Stimulated activated naive B cell treated with anti-CD40 and anti-IgM and Interleukin-4, amounts not matched to agents 10 μg/mL and 1 μg/mL and 100 μg/mL, for 72 hours (primary cell): ENCODE measurements around the gene KCNQ2.

Experiments used
- ATAC-seq, 2 donors: fragments of 150-1000 bp; cut with Tn5 transposase; replicated peaks; 2 replicates each; pipeline ENCODE4 v1.10.0; 2021; ENCODE audit warnings: moderate library complexity in 1 of 2
- DNase-seq: peaks from one replicate; pipeline ENCODE4 v3.0.0; 2021
- H3K27ac Mint-ChIP-seq: one replicate; pipeline ENCODE4 v1.8.0; 2022; ENCODE audit warnings: mild to moderate bottlenecking, mixed read lengths
- H3K27me3 Mint-ChIP-seq, 2 donors: one replicate each; pipeline ENCODE4 v1.8.0; 2022; ENCODE audit warnings: mixed read lengths in 2 of 2
- H3K36me3 Mint-ChIP-seq, 2 donors: one replicate each; pipeline ENCODE4 v1.8.0; 2022; ENCODE audit warnings: mixed read lengths in 2 of 2, mild to moderate bottlenecking in 1 of 2
- H3K4me1 Mint-ChIP-seq, 2 donors: one replicate each; pipeline ENCODE4 v1.8.0; 2022; ENCODE audit warnings: mixed read lengths in 2 of 2, mild to moderate bottlenecking in 1 of 2
- H3K4me3 Mint-ChIP-seq, 2 donors: one replicate each; pipeline ENCODE4 v1.8.0; 2022; ENCODE audit warnings: mild to moderate bottlenecking in 2 of 2, mixed read lengths in 2 of 2, moderate library complexity in 1 of 2
- H3K9me3 Mint-ChIP-seq, 2 donors: one replicate each; pipeline ENCODE4 v1.8.0; 2022; ENCODE audit warnings: mixed read lengths in 2 of 2, mild to moderate bottlenecking in 1 of 2

Gene KCNQ2

DNA sequence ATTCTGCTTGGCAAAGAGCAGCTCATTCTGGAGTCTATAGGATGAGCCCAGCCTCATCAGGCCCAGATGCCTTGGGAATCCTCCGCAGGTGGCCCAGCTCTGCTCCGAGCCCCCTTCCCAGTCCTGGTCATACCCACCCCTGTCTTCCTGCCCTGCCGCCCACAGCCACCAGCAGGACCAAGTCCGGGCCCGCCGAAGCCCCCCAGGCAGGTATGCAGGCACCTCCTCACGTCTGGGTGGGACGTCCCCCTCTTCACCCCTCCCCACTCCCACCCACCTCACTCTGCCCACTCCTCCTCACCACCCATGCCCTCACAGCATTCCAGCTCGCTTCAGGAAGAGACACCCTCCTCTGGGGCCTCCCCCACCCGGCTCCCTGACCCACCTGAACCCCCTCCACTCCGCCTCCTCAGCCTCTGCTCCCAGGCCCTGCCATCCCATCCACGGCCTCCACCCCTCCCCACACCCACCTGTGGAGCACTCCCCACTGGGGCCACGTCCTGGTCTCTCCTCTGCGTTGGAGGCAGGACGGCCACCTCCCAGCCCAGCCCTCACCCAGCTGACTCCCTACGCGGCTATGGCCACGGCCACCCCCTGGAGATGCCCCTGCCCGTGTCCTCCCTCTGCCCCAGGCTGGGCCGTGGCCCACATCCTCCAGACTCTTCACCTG lies 43.4 kb downstream of the KCNQ2 start:
- no peaks in the 10 kb centered on the region for H3K9me3 Mint-ChIP-seq
- H3K27me3 Mint-ChIP-seq = peaks cover 3 to 7% of the 10 kb centered on the region in 2 donors
- no peak overlapping the region for H3K4me3 Mint-ChIP-seq
- DNase-seq (no peak), ATAC-seq (no peak)
- H3K4me1 Mint-ChIP-seq = no peaks in the 10 kb centered on the region
- H3K27ac Mint-ChIP-seq = no peak overlapping the region
- no peaks in the 10 kb centered on the region for H3K36me3 Mint-ChIP-seq

GRCh38 chr20:63427724-63428330 lies 44.6 kb downstream of the KCNQ2 start:
- H3K27ac Mint-ChIP-seq = no peak overlapping the region
- H3K36me3 Mint-ChIP-seq = no peaks in the 10 kb centered on the region
- no peaks in the 10 kb centered on the region for H3K4me1 Mint-ChIP-seq
- ATAC-seq = no peak
- no peak overlapping the region for H3K4me3 Mint-ChIP-seq
- peaks cover 0 to 3% of the 10 kb centered on the region in 2 donors for H3K27me3 Mint-ChIP-seq
- no peak for DNase-seq
- no peaks in the 10 kb centered on the region for H3K9me3 Mint-ChIP-seq

DNA sequence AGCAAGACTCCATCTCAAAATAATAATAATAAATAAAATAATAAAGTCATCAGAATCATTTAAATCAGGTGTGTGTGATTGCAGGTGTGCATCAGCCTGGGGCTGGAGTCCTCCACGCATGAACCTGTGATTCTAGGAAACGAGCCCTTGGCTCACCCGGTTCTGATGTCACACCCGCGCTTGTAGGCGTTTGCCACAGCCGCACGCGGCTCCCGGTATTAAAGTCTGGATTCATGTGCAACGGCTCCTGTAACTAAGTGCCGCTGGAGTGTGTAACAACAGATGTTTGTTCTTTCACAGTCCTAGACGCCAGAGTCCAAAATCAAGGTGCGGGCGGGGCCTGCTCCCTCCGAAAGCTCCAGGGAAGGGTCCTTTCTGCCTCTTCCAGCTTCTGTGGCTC lies 45.2 kb downstream of the KCNQ2 start:
- peaks cover 0 to 3% of the 10 kb centered on the region in 2 donors for H3K27me3 Mint-ChIP-seq
- DNase-seq (no peak), ATAC-seq (no peak)
- H3K9me3 Mint-ChIP-seq = no peaks in the 10 kb centered on the region
- no peak overlapping the region for H3K4me3 Mint-ChIP-seq
- no peaks in the 10 kb centered on the region for H3K4me1 Mint-ChIP-seq
- H3K27ac Mint-ChIP-seq = no peak overlapping the region
- H3K36me3 Mint-ChIP-seq = no peaks in the 10 kb centered on the region

- Mint-ChIP-seq H3K36me3 (no peaks in the 10 kb centered on the region), H3K27me3 (peaks cover 0 to 3% of the 10 kb centered on the region in 2 donors), H3K27ac (no peak overlapping the region), H3K4me3 (no peak overlapping the region), H3K4me1 (no peaks in the 10 kb centered on the region), H3K9me3 (no peaks in the 10 kb centered on the region)
- ATAC-seq (no peak), DNase-seq (no peak)
Measured at GRCh38 chr20:63425846-63426485, 46.5 kb downstream of the KCNQ2 start.

DNA sequence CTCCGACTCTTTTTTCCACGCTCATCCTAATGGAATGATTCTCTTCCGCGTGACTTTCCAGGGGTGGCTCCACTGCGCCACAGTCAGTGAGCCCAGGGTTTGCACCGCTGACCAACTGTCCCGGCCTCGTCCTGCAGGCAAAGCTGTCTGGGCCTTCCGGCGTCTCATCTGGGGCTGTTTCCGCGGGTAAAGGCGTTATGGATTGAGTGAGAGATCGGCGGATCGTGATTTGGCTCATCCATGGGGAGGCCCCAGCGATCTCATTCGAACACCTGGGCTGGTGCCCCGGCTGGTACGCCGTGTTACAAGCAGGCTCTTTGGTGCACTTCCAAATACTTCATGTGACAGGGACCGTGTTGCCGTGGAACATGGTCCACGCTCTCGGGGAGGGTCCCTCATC lies 47.8 kb downstream of the KCNQ2 start:
- Mint-ChIP-seq H3K27me3 (peaks cover under 1 to 4% of the 10 kb centered on the region in 2 donors), H3K4me3 (no peak overlapping the region), H3K9me3 (no peaks in the 10 kb centered on the region), H3K27ac (no peak overlapping the region), H3K36me3 (no peaks in the 10 kb centered on the region), H3K4me1 (no peaks in the 10 kb centered on the region)
- no peak for ATAC-seq
- DNase-seq = no peak

DNA sequence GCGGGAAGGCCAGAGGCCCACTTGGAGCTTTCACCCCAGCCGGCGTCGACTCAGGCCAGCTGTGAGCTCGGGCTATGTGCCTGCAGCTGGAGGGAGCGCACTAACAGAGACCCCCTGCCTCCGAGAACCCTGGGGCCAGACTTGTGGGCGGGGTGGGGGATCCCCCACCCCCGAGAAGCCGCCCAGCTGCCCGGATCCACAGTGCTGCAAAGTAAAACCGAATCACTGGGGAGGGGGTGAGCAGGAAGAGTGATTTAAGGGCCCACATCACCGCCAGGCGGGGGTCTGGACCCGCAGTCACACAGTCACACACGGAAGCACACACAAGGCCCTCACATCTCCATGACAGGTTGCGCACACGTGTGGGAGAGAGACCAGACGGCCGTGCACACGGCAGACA lies 48.7 kb downstream of the KCNQ2 start:
- no peaks in the 10 kb centered on the region for H3K36me3 Mint-ChIP-seq
- H3K4me3 Mint-ChIP-seq = no peak overlapping the region
- H3K27ac Mint-ChIP-seq = no peak overlapping the region
- ATAC-seq (no peak), DNase-seq (no peak)
- H3K9me3 Mint-ChIP-seq = no peaks in the 10 kb centered on the region
- no peaks in the 10 kb centered on the region for H3K4me1 Mint-ChIP-seq
- H3K27me3 Mint-ChIP-seq = peaks cover 5 to 8% of the 10 kb centered on the region in 2 donors

DNA sequence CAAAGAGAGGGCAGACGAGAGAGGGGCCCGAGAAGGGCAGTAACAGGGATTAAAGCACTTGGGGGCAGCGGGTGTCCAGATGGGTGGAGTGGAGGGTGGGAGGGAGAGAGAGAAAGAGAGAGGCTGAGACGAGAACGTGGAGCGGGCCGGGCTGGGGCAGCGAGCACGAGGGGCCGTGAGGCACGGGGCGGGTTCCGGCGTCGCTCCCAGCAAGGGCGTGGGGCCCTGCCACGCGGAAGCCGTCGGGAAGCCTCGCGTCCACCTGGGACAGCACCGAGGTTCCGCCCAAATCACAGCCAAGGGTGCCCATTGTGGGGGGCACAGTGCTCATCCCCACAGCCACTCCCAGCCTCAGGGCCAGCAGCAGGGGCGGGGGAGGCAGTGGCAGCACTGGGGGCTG lies 49.8 kb downstream of the KCNQ2 start:
- DNase-seq (no peak), ATAC-seq (no peak)
- H3K27me3 Mint-ChIP-seq = peaks cover 5 to 13% of the 10 kb centered on the region in 2 donors
- H3K4me3 Mint-ChIP-seq = no peak overlapping the region
- H3K36me3 Mint-ChIP-seq = no peaks in the 10 kb centered on the region
- no peak overlapping the region for H3K27ac Mint-ChIP-seq
- no peaks in the 10 kb centered on the region for H3K9me3 Mint-ChIP-seq
- no peaks in the 10 kb centered on the region for H3K4me1 Mint-ChIP-seq

- Mint-ChIP-seq H3K27me3 (peaks cover 10 to 17% of the 10 kb centered on the region in 2 donors), H3K27ac (no peak overlapping the region), H3K4me3 (no peak overlapping the region), H3K9me3 (no peaks in the 10 kb centered on the region), H3K36me3 (no peaks in the 10 kb centered on the region), H3K4me1 (no peaks in the 10 kb centered on the region)
- ATAC-seq (no peak), DNase-seq (no peak)
Measured at GRCh38 chr20:63421913-63422312, 50.5 kb downstream of the KCNQ2 start.

- Mint-ChIP-seq H3K4me1 (no peaks in the 10 kb centered on the region), H3K27ac (no peak overlapping the region), H3K9me3 (no peaks in the 10 kb centered on the region), H3K27me3 (peaks cover 12 to 19% of the 10 kb centered on the region in 2 donors), H3K4me3 (no peak overlapping the region), H3K36me3 (no peaks in the 10 kb centered on the region)
- ATAC-seq = no peak
- no peak for DNase-seq
Measured at GRCh38 chr20:63421094-63421692, 51.3 kb downstream of the KCNQ2 start.

DNA sequence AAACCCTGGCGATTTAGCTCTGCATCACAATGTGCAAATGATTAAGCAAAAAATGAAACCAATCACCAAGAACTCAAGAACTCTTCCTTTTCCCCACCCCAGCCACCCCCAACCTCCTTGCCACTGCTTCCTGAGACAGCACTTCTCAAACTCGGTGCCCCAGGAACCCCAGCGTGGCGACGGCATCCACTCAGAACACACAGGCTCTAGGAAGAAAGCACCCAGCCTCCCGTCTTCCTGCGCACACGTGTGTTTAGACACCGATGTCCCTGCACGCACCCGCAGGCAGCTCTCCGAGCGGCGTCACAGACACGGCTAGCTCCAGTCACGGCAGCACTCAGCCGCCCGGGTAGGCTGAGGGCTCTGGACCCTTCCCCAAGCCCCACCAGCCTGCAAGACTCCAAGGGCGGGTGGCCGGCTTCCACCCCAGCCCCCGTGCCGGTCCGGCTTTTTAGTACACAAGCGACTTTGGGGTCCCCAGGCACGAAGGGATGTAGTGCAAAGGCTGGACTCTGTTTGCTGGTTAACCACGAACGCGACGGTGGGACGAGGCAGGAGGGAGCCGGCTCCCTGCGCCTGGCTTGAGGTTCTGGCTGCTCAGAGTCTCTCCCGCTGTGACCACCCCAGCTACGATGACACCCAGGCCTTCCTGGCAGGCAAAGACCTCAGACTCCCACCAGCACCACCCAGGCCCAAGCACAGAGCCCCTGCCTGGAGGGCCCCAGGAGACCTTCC lies 51.9 kb downstream of the KCNQ2 start:
- Mint-ChIP-seq H3K27me3 (peaks cover 12 to 19% of the 10 kb centered on the region in 2 donors), H3K4me3 (no peak overlapping the region), H3K27ac (no peak overlapping the region), H3K36me3 (no peaks in the 10 kb centered on the region), H3K9me3 (no peaks in the 10 kb centered on the region), H3K4me1 (no peaks in the 10 kb centered on the region)
- DNase-seq (no peak), ATAC-seq (no peak)

DNA sequence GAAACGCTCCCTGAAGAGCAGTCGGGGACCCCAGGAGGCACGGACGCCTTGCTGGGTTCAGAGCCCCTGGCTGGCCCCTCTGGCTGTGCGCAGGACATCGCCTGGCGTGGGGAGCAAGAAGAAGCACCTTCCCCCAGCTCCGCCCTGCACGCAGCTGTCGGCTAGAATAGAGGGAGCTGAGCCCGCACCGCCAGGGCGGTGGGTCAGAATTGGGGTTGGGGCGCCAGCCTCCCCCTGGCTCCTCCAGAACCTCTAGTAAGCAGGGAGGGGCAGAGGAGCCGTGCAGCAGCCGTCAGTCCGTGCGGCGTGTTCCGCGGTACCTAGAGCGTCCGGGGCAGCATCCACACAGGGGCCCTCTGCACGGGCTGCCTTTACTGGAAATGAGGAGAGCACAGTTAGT lies 53.2 kb downstream of the KCNQ2 start:
- Mint-ChIP-seq H3K4me3 (no peak overlapping the region), H3K36me3 (no peaks in the 10 kb centered on the region), H3K4me1 (no peaks in the 10 kb centered on the region), H3K27me3 (peaks cover 12 to 15% of the 10 kb centered on the region in 2 donors), H3K27ac (no peak overlapping the region), H3K9me3 (no peaks in the 10 kb centered on the region)
- no peak for DNase-seq
- ATAC-seq = no peak

GRCh38 chr20:63418617-63419016 lies 53.8 kb downstream of the KCNQ2 start:
- Mint-ChIP-seq H3K36me3 (no peaks in the 10 kb centered on the region), H3K4me3 (no peak overlapping the region), H3K27me3 (peaks cover 12 to 15% of the 10 kb centered on the region in 2 donors), H3K9me3 (no peaks in the 10 kb centered on the region), H3K4me1 (no peaks in the 10 kb centered on the region), H3K27ac (no peak overlapping the region)
- no peak for ATAC-seq
- no peak for DNase-seq

GRCh38 chr20:63417738-63418120 lies 54.7 kb downstream of the KCNQ2 start:
- Mint-ChIP-seq H3K27ac (no peak overlapping the region), H3K4me1 (no peaks in the 10 kb centered on the region), H3K36me3 (no peaks in the 10 kb centered on the region), H3K9me3 (no peaks in the 10 kb centered on the region), H3K4me3 (no peak overlapping the region), H3K27me3 (peaks cover 18 to 19% of the 10 kb centered on the region in 2 donors)
- DNase-seq (no peak), ATAC-seq (no peak)

GRCh38 chr20:63417097-63417737 lies 55.2 kb downstream of the KCNQ2 start:
- Mint-ChIP-seq H3K4me3 (no peak overlapping the region), H3K9me3 (no peaks in the 10 kb centered on the region), H3K27me3 (peaks cover 19 to 21% of the 10 kb centered on the region in 2 donors), H3K36me3 (no peaks in the 10 kb centered on the region), H3K27ac (no peak overlapping the region), H3K4me1 (no peaks in the 10 kb centered on the region)
- DNase-seq (no peak), ATAC-seq (no peak)
